Naive thymus-derived CD8-positive, alpha-beta T cell (primary cell): ENCODE results near the gene TEPSIN. TPM values are rescaled to one million over a fixed set of nuclear protein-coding genes. Genes with fewer than 3 reads are reported as not detected.

Experiments
- ATAC-seq, 2 donors: fragments of 150-1000 bp; cut with Tn5 transposase in 1 of 2; sonication (Bioruptor Pico), chemical (Tn5 transposase) in 1 of 2; 1 replicate in 1 of 2; 2 replicates in 1 of 2; pipeline ENCODE4 v1.10.0; 2021; ENCODE audit warnings: mild to moderate bottlenecking in 2 of 2, moderate library complexity in 2 of 2
- POLR2A ChIA-PET: fragments of 350-600 bp; sonication (Branson Sonifier 250); formaldehyde crosslinking; loops from one replicate; lab custom pipeline; 2021; ENCODE audit warnings: antibody characterized with exemption; lab: Charles Lee
- DNase-seq, 10 donors: peaks; one replicate each; pipeline versions ENCODE4 v3.0.0 to v3.0.0-alpha.2; 2020 to 2022
- H3K27ac Mint-ChIP-seq, 10 donors: one replicate each; pipeline ENCODE4 v1.8.0; 2020 to 2022; ENCODE audit warnings: mild to moderate bottlenecking in 10 of 10, mixed read lengths in 10 of 10, moderate library complexity in 4 of 10, inconsistent platforms in 1 of 10
- H3K27me3 Mint-ChIP-seq, 5 donors: one replicate each; pipeline ENCODE4 v1.8.0; 2021 to 2022; ENCODE audit warnings: mixed read lengths in 5 of 5
- H3K36me3 Mint-ChIP-seq, 3 donors: one replicate each; pipeline ENCODE4 v1.8.0; 2020 to 2022; ENCODE audit warnings: mixed read lengths in 3 of 3, mild to moderate bottlenecking in 2 of 3, inconsistent platforms in 1 of 3
- H3K4me1 Mint-ChIP-seq, 4 donors: one replicate each; pipeline ENCODE4 v1.8.0; 2021 to 2022; ENCODE audit warnings: mixed read lengths in 4 of 4
- H3K4me3 Mint-ChIP-seq, 10 donors: one replicate each; pipeline ENCODE4 v1.8.0; 2020 to 2022; ENCODE audit warnings: mild to moderate bottlenecking in 10 of 10, mixed read lengths in 10 of 10, moderate library complexity in 6 of 10, inconsistent platforms in 1 of 10
- H3K9me3 Mint-ChIP-seq, 9 donors: one replicate each; pipeline ENCODE4 v1.8.0; 2020 to 2022; ENCODE audit warnings: mixed read lengths in 9 of 9, mild to moderate bottlenecking in 3 of 9, inconsistent platforms in 1 of 9, moderate library complexity in 1 of 9
- polyA plus RNA-seq, 3 donors: library from polyadenylated mRNA; unstranded; fragments of 300-500 nt; fragmentation: Illumina TruSeq; gene quantifications; one replicate each; pipeline ENCODE4 v1.2.3, GENCODE V29; 2021
- total RNA-seq, 8 experiments: library from RNA in 2 of 8; stranded (reverse) in 2 of 8; gene quantifications; one replicate each; pipeline ENCODE4 v1.2.3 and lab custom pipeline; 2021 to 2026

Gene TEPSIN
- total and polyA plus RNA-seq, 5 experiments from 2014 or later, result 2.7 to 136 (median 2.8) TPM

GRCh38 chr17:81221371-81221841 lies 17.4 kb downstream of the TEPSIN start:
- Mint-ChIP-seq H3K4me3 (peak overlapping the region in 9 of 10 donors; percentile 36 to 84 (median 56)), H3K4me1 (peaks cover 8 to 17% (median 16%) of the 10 kb centered on the region in 4 donors), H3K9me3 (no peaks in the 10 kb centered on the region), H3K27me3 (no peaks in the 10 kb centered on the region), H3K27ac (peak overlapping the region in 1 of 10 donors; percentile 41), H3K36me3 (peaks cover 0 to 3% (median 2%) of the 10 kb centered on the region in 3 donors)
- POLR2A ChIA-PET, result interaction anchor here (1.0 to 2.8 kb wide), 3 partner anchors 17 to 767 kb away, joined by 3 to 43 read pairs (median 3); partner anchors contain the start of genes ACTG1, NDUFAF8 and TEPSIN
- no peak for ATAC-seq
- DNase-seq, result no peak

GRCh38 chr17:81219476-81220180 lies 19.2 kb downstream of the TEPSIN start:
- Mint-ChIP-seq H3K4me3 (no peak overlapping the region), H3K27ac (no peak overlapping the region), H3K36me3 (peaks cover 0 to 4% (median 3%) of the 10 kb centered on the region in 3 donors), H3K9me3 (no peaks in the 10 kb centered on the region), H3K27me3 (no peaks in the 10 kb centered on the region), H3K4me1 (peaks cover 8 to 17% (median 16%) of the 10 kb centered on the region in 4 donors)
- ATAC-seq (no peak), DNase-seq (no peak)
- POLR2A ChIA-PET, result interaction anchor here (0.7 to 1.2 kb wide), 2 partner anchors 16 to 1176 kb away, joined by 3 to 5 read pairs; no protein-coding TSS in a partner anchor

- H3K9me3 Mint-ChIP-seq, result no peaks in the 10 kb centered on the region
- no peak for DNase-seq
- POLR2A ChIA-PET, result interaction anchor here (0.7 kb wide), 1 partner anchor 1175 kb away, joined by 5 read pairs; no protein-coding TSS in a partner anchor
- H3K27me3 Mint-ChIP-seq, result no peaks in the 10 kb centered on the region
- H3K4me1 Mint-ChIP-seq, result peaks cover 8 to 17% (median 15%) of the 10 kb centered on the region in 4 donors
- H3K36me3 Mint-ChIP-seq, result peaks cover 0 to 4% (median 3%) of the 10 kb centered on the region in 3 donors
- no peak for ATAC-seq
- peak overlapping the region in 1 of 10 donors; percentile 12 for H3K4me3 Mint-ChIP-seq
- no peak overlapping the region for H3K27ac Mint-ChIP-seq
Observed at GRCh38 chr17:81218991-81219390, 19.9 kb downstream of the TEPSIN start.

GRCh38 chr17:81218459-81218858 lies 20.4 kb downstream of the TEPSIN start:
- POLR2A ChIA-PET, result no interaction called here
- no peak overlapping the region for H3K27ac Mint-ChIP-seq
- H3K36me3 Mint-ChIP-seq, result peaks cover 0 to 4% (median 3%) of the 10 kb centered on the region in 3 donors
- peak overlapping the region in 1 of 10 donors; percentile 29 for H3K4me3 Mint-ChIP-seq
- no peaks in the 10 kb centered on the region for H3K9me3 Mint-ChIP-seq
- no peaks in the 10 kb centered on the region for H3K27me3 Mint-ChIP-seq
- peaks cover 3 to 11% (median 10%) of the 10 kb centered on the region in 4 donors for H3K4me1 Mint-ChIP-seq
- no peak for ATAC-seq
- no peak for DNase-seq

GRCh38 chr17:81217491-81217890 lies 21.4 kb downstream of the TEPSIN start:
- H3K9me3 Mint-ChIP-seq, result no peaks in the 10 kb centered on the region

GRCh38 chr17:81213978-81214377 lies 24.9 kb downstream of the TEPSIN start:
- Mint-ChIP-seq H3K27ac (no peak overlapping the region), H3K9me3 (no peaks in the 10 kb centered on the region), H3K27me3 (no peaks in the 10 kb centered on the region), H3K4me1 (peaks cover 0 to 3% (median 0%) of the 10 kb centered on the region in 4 donors), H3K4me3 (no peak overlapping the region), H3K36me3 (peaks cover 0 to 3% (median 2%) of the 10 kb centered on the region in 3 donors)
- POLR2A ChIA-PET, result no interaction called here
- DNase-seq (no peak), ATAC-seq (no peak)

More at GRCh38 chr17:81217491-81217890, 21.4 kb downstream of the TEPSIN start:
- ATAC-seq (no peak), DNase-seq (no peak)
- no peak overlapping the region for H3K27ac Mint-ChIP-seq
- H3K4me3 Mint-ChIP-seq, result no peak overlapping the region
- H3K36me3 Mint-ChIP-seq, result peaks cover 0 to 4% (median 3%) of the 10 kb centered on the region in 3 donors
- peaks cover 3 to 9% (median 8%) of the 10 kb centered on the region in 4 donors for H3K4me1 Mint-ChIP-seq
- no peaks in the 10 kb centered on the region for H3K27me3 Mint-ChIP-seq
- POLR2A ChIA-PET, result no interaction called here

GRCh38 chr17:81212365-81212764 lies 26.5 kb downstream of the TEPSIN start:
- ATAC-seq, result no peak
- POLR2A ChIA-PET, result no interaction called here

GRCh38 chr17:81210868-81211267 lies 28.0 kb downstream of the TEPSIN start:
- Mint-ChIP-seq H3K9me3 (no peaks in the 10 kb centered on the region), H3K27ac (no peak overlapping the region), H3K27me3 (no peaks in the 10 kb centered on the region), H3K4me1 (peaks cover 0 to 3% (median 0%) of the 10 kb centered on the region in 4 donors), H3K4me3 (no peak overlapping the region), H3K36me3 (peaks cover 0 to 6% (median 0%) of the 10 kb centered on the region in 3 donors)
- DNase-seq (no peak), ATAC-seq (no peak)
- POLR2A ChIA-PET, result no interaction called here

More at GRCh38 chr17:81212365-81212764, 26.5 kb downstream of the TEPSIN start:
- Mint-ChIP-seq H3K4me3 (no peak overlapping the region), H3K4me1 (peaks cover 0 to 3% (median 0%) of the 10 kb centered on the region in 4 donors), H3K36me3 (peaks cover 0 to 6% (median 3%) of the 10 kb centered on the region in 3 donors), H3K9me3 (no peaks in the 10 kb centered on the region), H3K27ac (peak overlapping the region in 1 of 10 donors; percentile 40), H3K27me3 (no peaks in the 10 kb centered on the region)
- DNase-seq, result no peak

GRCh38 chr17:81210466-81210865 lies 28.4 kb downstream of the TEPSIN start:
- DNase-seq, result no peak
- no peaks in the 10 kb centered on the region for H3K27me3 Mint-ChIP-seq
- H3K4me3 Mint-ChIP-seq, result no peak overlapping the region
- POLR2A ChIA-PET, result no interaction called here
- no peak for ATAC-seq
- H3K9me3 Mint-ChIP-seq, result no peaks in the 10 kb centered on the region
- H3K36me3 Mint-ChIP-seq, result peaks cover 0 to 4% (median 0%) of the 10 kb centered on the region in 3 donors
- peaks cover 0 to 3% (median 0%) of the 10 kb centered on the region in 4 donors for H3K4me1 Mint-ChIP-seq
- H3K27ac Mint-ChIP-seq, result no peak overlapping the region

- Mint-ChIP-seq H3K36me3 (peaks cover 0 to 5% (median 0%) of the 10 kb centered on the region in 3 donors), H3K27ac (no peak overlapping the region), H3K4me1 (peaks cover 0 to 3% (median 0%) of the 10 kb centered on the region in 4 donors), H3K27me3 (no peaks in the 10 kb centered on the region), H3K4me3 (no peak overlapping the region), H3K9me3 (no peaks in the 10 kb centered on the region)
- POLR2A ChIA-PET, result no interaction called here
- ATAC-seq (no peak), DNase-seq (no peak)
Observed at GRCh38 chr17:81209141-81209540, 29.7 kb downstream of the TEPSIN start.

- no peak overlapping the region for H3K27ac Mint-ChIP-seq
- peaks cover 0 to 5% (median 0%) of the 10 kb centered on the region in 3 donors for H3K36me3 Mint-ChIP-seq
- no peaks in the 10 kb centered on the region for H3K27me3 Mint-ChIP-seq
- H3K4me3 Mint-ChIP-seq, result no peak overlapping the region
- POLR2A ChIA-PET, result no interaction called here
- ATAC-seq, result no peak
- DNase-seq, result no peak
- H3K9me3 Mint-ChIP-seq, result no peaks in the 10 kb centered on the region
- H3K4me1 Mint-ChIP-seq, result peaks cover 0 to 3% (median 0%) of the 10 kb centered on the region in 4 donors
Observed at GRCh38 chr17:81208651-81209050, 30.2 kb downstream of the TEPSIN start.

- Mint-ChIP-seq H3K27ac (no peak overlapping the region), H3K27me3 (no peaks in the 10 kb centered on the region), H3K9me3 (no peaks in the 10 kb centered on the region), H3K36me3 (peaks cover 0 to 5% (median 0%) of the 10 kb centered on the region in 3 donors), H3K4me1 (peaks cover 0 to 3% (median 0%) of the 10 kb centered on the region in 4 donors), H3K4me3 (no peak overlapping the region)
- DNase-seq, result no peak
- POLR2A ChIA-PET, result interaction anchor here (0.5 kb wide), 1 partner anchor 969 kb away, joined by 4 read pairs; no protein-coding TSS in a partner anchor
- ATAC-seq, result no peak
Observed at GRCh38 chr17:81207610-81208581, 31.0 kb downstream of the TEPSIN start.
